ENCODE data around the gene ZC3H18.

The ZC3H18 gene

GRCh38 chr16:88640039-88640495 is 69.9 kb downstream of the ZC3H18 start:
- Histone ChIP-seq H3K27ac (ENCODE audit: low read depth, low read length) (no peak overlapping the region), H3K36me3 (ENCODE audit: control insufficient read depth, insufficient read depth, low read length) (no peaks in the 10 kb centered on the region), H3K27me3 (ENCODE audit: control insufficient read depth, insufficient read depth, low read length) (peaks cover 35% of the 10 kb centered on the region), H3K4me3 (ENCODE audit: low read length) (no peak overlapping the region), H3K4me1 (ENCODE audit: control insufficient read depth, insufficient read depth, low read length) (no peaks in the 10 kb centered on the region), H3K9ac (ENCODE audit: low read length) (no peak overlapping the region)

GRCh38 chr16:88640498-88641247 is 70.5 kb downstream of the ZC3H18 start:
- H3K4me3 ChIP-seq (ENCODE audit: low read length): no peak overlapping the region
- no peak overlapping the region for H3K9ac ChIP-seq (ENCODE audit: low read length)
- H3K27ac ChIP-seq (ENCODE audit: low read depth, low read length): no peak overlapping the region
- H3K27me3 ChIP-seq (ENCODE audit: control insufficient read depth, insufficient read depth, low read length): peaks cover 32% of the 10 kb centered on the region
- H3K36me3 ChIP-seq (ENCODE audit: control insufficient read depth, insufficient read depth, low read length): no peaks in the 10 kb centered on the region
- no peaks in the 10 kb centered on the region for H3K4me1 ChIP-seq (ENCODE audit: control insufficient read depth, insufficient read depth, low read length)

GRCh38 chr16:88642881-88643643 is 72.9 kb downstream of the ZC3H18 start:
- no peak overlapping the region for H3K9ac ChIP-seq (ENCODE audit: low read length)
- peaks cover 29% of the 10 kb centered on the region for H3K27me3 ChIP-seq (ENCODE audit: control insufficient read depth, insufficient read depth, low read length)
- no peaks in the 10 kb centered on the region for H3K36me3 ChIP-seq (ENCODE audit: control insufficient read depth, insufficient read depth, low read length)
- no peak overlapping the region for H3K4me3 ChIP-seq (ENCODE audit: low read length)
- no peak overlapping the region for H3K27ac ChIP-seq (ENCODE audit: low read depth, low read length)
- H3K4me1 ChIP-seq (ENCODE audit: control insufficient read depth, insufficient read depth, low read length): no peaks in the 10 kb centered on the region

- Histone ChIP-seq H3K27ac (ENCODE audit: low read depth, low read length) (no peak overlapping the region), H3K4me1 (ENCODE audit: control insufficient read depth, insufficient read depth, low read length) (no peaks in the 10 kb centered on the region), H3K27me3 (ENCODE audit: control insufficient read depth, insufficient read depth, low read length) (peaks cover 24% of the 10 kb centered on the region), H3K4me3 (ENCODE audit: low read length) (no peak overlapping the region), H3K36me3 (ENCODE audit: control insufficient read depth, insufficient read depth, low read length) (no peaks in the 10 kb centered on the region), H3K9ac (ENCODE audit: low read length) (no peak overlapping the region)
Measured at GRCh38 chr16:88643644-88643932, 73.4 kb downstream of the ZC3H18 start.

- Histone ChIP-seq H3K27me3 (ENCODE audit: control insufficient read depth, insufficient read depth, low read length) (peaks cover 5% of the 10 kb centered on the region), H3K9ac (ENCODE audit: low read length) (no peak overlapping the region), H3K36me3 (ENCODE audit: control insufficient read depth, insufficient read depth, low read length) (no peaks in the 10 kb centered on the region), H3K4me3 (ENCODE audit: low read length) (no peak overlapping the region), H3K4me1 (ENCODE audit: control insufficient read depth, insufficient read depth, low read length) (no peaks in the 10 kb centered on the region), H3K27ac (ENCODE audit: low read depth, low read length) (no peak overlapping the region)
Measured at GRCh38 chr16:88645455-88645854, 75.3 kb downstream of the ZC3H18 start.

GRCh38 chr16:88645941-88646340 is 75.7 kb downstream of the ZC3H18 start:
- H3K27me3 ChIP-seq (ENCODE audit: control insufficient read depth, insufficient read depth, low read length): peaks cover 3% of the 10 kb centered on the region
- H3K27ac ChIP-seq (ENCODE audit: low read depth, low read length): no peak overlapping the region
- H3K4me3 ChIP-seq (ENCODE audit: low read length): no peak overlapping the region
- H3K9ac ChIP-seq (ENCODE audit: low read length): no peak overlapping the region
- no peaks in the 10 kb centered on the region for H3K4me1 ChIP-seq (ENCODE audit: control insufficient read depth, insufficient read depth, low read length)
- no peaks in the 10 kb centered on the region for H3K36me3 ChIP-seq (ENCODE audit: control insufficient read depth, insufficient read depth, low read length)

- H3K27ac ChIP-seq (ENCODE audit: low read depth, low read length): no peak overlapping the region
- H3K9ac ChIP-seq (ENCODE audit: low read length): no peak overlapping the region
- H3K36me3 ChIP-seq (ENCODE audit: control insufficient read depth, insufficient read depth, low read length): no peaks in the 10 kb centered on the region
- no peaks in the 10 kb centered on the region for H3K4me1 ChIP-seq (ENCODE audit: control insufficient read depth, insufficient read depth, low read length)
- H3K27me3 ChIP-seq (ENCODE audit: control insufficient read depth, insufficient read depth, low read length): peaks cover 3% of the 10 kb centered on the region
- no peak overlapping the region for H3K4me3 ChIP-seq (ENCODE audit: low read length)
Measured at GRCh38 chr16:88646345-88647034, 76.3 kb downstream of the ZC3H18 start.

GRCh38 chr16:88647178-88648070 is 77.2 kb downstream of the ZC3H18 start:
- Histone ChIP-seq H3K36me3 (ENCODE audit: control insufficient read depth, insufficient read depth, low read length) (no peaks in the 10 kb centered on the region), H3K27me3 (ENCODE audit: control insufficient read depth, insufficient read depth, low read length) (no peaks in the 10 kb centered on the region), H3K27ac (ENCODE audit: low read depth, low read length) (no peak overlapping the region), H3K4me3 (ENCODE audit: low read length) (no peak overlapping the region), H3K9ac (ENCODE audit: low read length) (no peak overlapping the region), H3K4me1 (ENCODE audit: control insufficient read depth, insufficient read depth, low read length) (no peaks in the 10 kb centered on the region)

- no peaks in the 10 kb centered on the region for H3K4me1 ChIP-seq (ENCODE audit: control insufficient read depth, insufficient read depth, low read length)
- no peaks in the 10 kb centered on the region for H3K36me3 ChIP-seq (ENCODE audit: control insufficient read depth, insufficient read depth, low read length)
- H3K27me3 ChIP-seq (ENCODE audit: control insufficient read depth, insufficient read depth, low read length): no peaks in the 10 kb centered on the region
- no peak overlapping the region for H3K9ac ChIP-seq (ENCODE audit: low read length)
- H3K4me3 ChIP-seq (ENCODE audit: low read length): peak overlapping the region; percentile 83
- no peak overlapping the region for H3K27ac ChIP-seq (ENCODE audit: low read depth, low read length)
Measured at GRCh38 chr16:88649195-88649923, 79.2 kb downstream of the ZC3H18 start.

GRCh38 chr16:88649924-88650748 is 79.9 kb downstream of the ZC3H18 start:
- no peaks in the 10 kb centered on the region for H3K4me1 ChIP-seq (ENCODE audit: control insufficient read depth, insufficient read depth, low read length)
- peak overlapping the region; percentile 83 for H3K4me3 ChIP-seq (ENCODE audit: low read length)
- H3K27ac ChIP-seq (ENCODE audit: low read depth, low read length): peak overlapping the region; percentile 8
- H3K27me3 ChIP-seq (ENCODE audit: control insufficient read depth, insufficient read depth, low read length): no peaks in the 10 kb centered on the region
- no peaks in the 10 kb centered on the region for H3K36me3 ChIP-seq (ENCODE audit: control insufficient read depth, insufficient read depth, low read length)
- H3K9ac ChIP-seq (ENCODE audit: low read length): peak overlapping the region; percentile 83

- H3K27me3 ChIP-seq (ENCODE audit: control insufficient read depth, insufficient read depth, low read length): no peaks in the 10 kb centered on the region
- peak within 1 kb of the TSS; percentile 83 for H3K4me3 ChIP-seq (ENCODE audit: low read length)
- no peaks in the 10 kb centered on the region for H3K4me1 ChIP-seq (ENCODE audit: control insufficient read depth, insufficient read depth, low read length)
- H3K36me3 ChIP-seq (ENCODE audit: control insufficient read depth, insufficient read depth, low read length): no peaks in the 10 kb centered on the region
- peak within 1 kb of the TSS; percentile 20 for H3K27ac ChIP-seq (ENCODE audit: low read depth, low read length)
- peak within 1 kb of the TSS; percentile 83 for H3K9ac ChIP-seq (ENCODE audit: low read length)
Measured at GRCh38 chr16:88650749-88651275, 80.6 kb downstream of the ZC3H18 start, which contains the start of gene CYBA. CYBA (minus strand) TSS chr16:88651053; CDS start chr16:88651013, 40 bp downstream.
